ENCODE measurements around the gene BRD3OS.

BRD3OS gene

GRCh38 chr9:134044944-134045343 is 19.7 kb downstream of the BRD3OS start:
- no peak for TF ChIP-seq CTCF (IDR thresholded peaks at IDR 0.05; ENCODE audit: low read depth, low read length)
- H3K4me1 ChIP-seq (ENCODE audit: low read length): no peaks in the 10 kb centered on the region

GRCh38 chr9:134045841-134046544 is 20.7 kb downstream of the BRD3OS start:
- H3K9ac ChIP-seq (ENCODE audit: low read length): no peak overlapping the region

More at GRCh38 chr9:134044944-134045343, 19.7 kb downstream of the BRD3OS start:
- peaks cover 6% of the 10 kb centered on the region for H3K36me3 ChIP-seq (replicated peaks; ENCODE audit: low read depth, low read length)
- H3K79me2 ChIP-seq (ENCODE audit: low read length): no peaks in the 10 kb centered on the region
- H3K27ac ChIP-seq (ENCODE audit: low read length): no peak overlapping the region
- no peak overlapping the region for H3K4me3 ChIP-seq (ENCODE audit: low read length)
- no peak overlapping the region for H3K4me2 ChIP-seq (ENCODE audit: low read length)
- no peak overlapping the region for H3K9ac ChIP-seq (ENCODE audit: low read length)
- H2AFZ ChIP-seq (ENCODE audit: low read depth, low read length): no peak overlapping the region
- H3K27me3 ChIP-seq (ENCODE audit: low read depth, low read length): no peaks in the 10 kb centered on the region
- no peaks in the 10 kb centered on the region for H3K9me3 ChIP-seq (ENCODE audit: insufficient read depth, low read length)
- no peaks in the 10 kb centered on the region for H4K20me1 ChIP-seq (ENCODE audit: insufficient read depth, low read length)

GRCh38 chr9:134046894-134047681 is 21.8 kb downstream of the BRD3OS start:
- no peaks in the 10 kb centered on the region for H3K9me3 ChIP-seq (ENCODE audit: insufficient read depth, low read length)
- no peaks in the 10 kb centered on the region for H3K27me3 ChIP-seq (ENCODE audit: low read depth, low read length)
- no peak overlapping the region for H3K4me2 ChIP-seq (ENCODE audit: low read length)
- H3K4me3 ChIP-seq (ENCODE audit: low read length): no peak overlapping the region
- H4K20me1 ChIP-seq (ENCODE audit: insufficient read depth, low read length): no peaks in the 10 kb centered on the region
- peaks cover 6% of the 10 kb centered on the region for H3K36me3 ChIP-seq (replicated peaks; ENCODE audit: low read depth, low read length)
- no peak overlapping the region for H2AFZ ChIP-seq (ENCODE audit: low read depth, low read length)
- H3K9ac ChIP-seq (ENCODE audit: low read length): no peak overlapping the region
- TF ChIP-seq EZH2phosphoT487 (IDR thresholded peaks at IDR 0.05; ENCODE audit: low read depth) (no peak), CTCF (IDR thresholded peaks at IDR 0.05; ENCODE audit: low read depth, low read length) (no peak)
- H3K27ac ChIP-seq (ENCODE audit: low read length): no peak overlapping the region
- no peaks in the 10 kb centered on the region for H3K4me1 ChIP-seq (ENCODE audit: low read length)
- H3K79me2 ChIP-seq (ENCODE audit: low read length): no peaks in the 10 kb centered on the region

More at GRCh38 chr9:134045841-134046544, 20.7 kb downstream of the BRD3OS start:
- TF ChIP-seq EZH2phosphoT487 (IDR thresholded peaks at IDR 0.05; ENCODE audit: low read depth) (no peak), CTCF (IDR thresholded peaks at IDR 0.05; ENCODE audit: low read depth, low read length) (no peak)
- Histone ChIP-seq H3K27me3 (ENCODE audit: low read depth, low read length) (no peaks in the 10 kb centered on the region), H3K4me3 (ENCODE audit: low read length) (no peak overlapping the region), H2AFZ (ENCODE audit: low read depth, low read length) (no peak overlapping the region), H3K79me2 (ENCODE audit: low read length) (no peaks in the 10 kb centered on the region), H3K4me2 (ENCODE audit: low read length) (no peak overlapping the region), H3K4me1 (ENCODE audit: low read length) (no peaks in the 10 kb centered on the region), H3K27ac (ENCODE audit: low read length) (no peak overlapping the region), H4K20me1 (ENCODE audit: insufficient read depth, low read length) (no peaks in the 10 kb centered on the region), H3K36me3 (replicated peaks; ENCODE audit: low read depth, low read length) (peaks cover 6% of the 10 kb centered on the region), H3K9me3 (ENCODE audit: insufficient read depth, low read length) (no peaks in the 10 kb centered on the region)

- Histone ChIP-seq H3K36me3 (replicated peaks; ENCODE audit: low read depth, low read length) (peaks cover 6% of the 10 kb centered on the region), H3K4me2 (ENCODE audit: low read length) (no peak overlapping the region), H3K9me3 (ENCODE audit: insufficient read depth, low read length) (no peaks in the 10 kb centered on the region), H3K9ac (ENCODE audit: low read length) (no peak overlapping the region), H3K27me3 (ENCODE audit: low read depth, low read length) (no peaks in the 10 kb centered on the region), H3K4me1 (ENCODE audit: low read length) (no peaks in the 10 kb centered on the region), H3K4me3 (ENCODE audit: low read length) (no peak overlapping the region), H3K27ac (ENCODE audit: low read length) (no peak overlapping the region), H3K79me2 (ENCODE audit: low read length) (no peaks in the 10 kb centered on the region), H4K20me1 (ENCODE audit: insufficient read depth, low read length) (0 out of 2 replicates have a peak, but pooled peaks cover 2% of the 10 kb centered on the region), H2AFZ (ENCODE audit: low read depth, low read length) (no peak overlapping the region)
- TF ChIP-seq EZH2phosphoT487 (IDR thresholded peaks at IDR 0.05; ENCODE audit: low read depth) (no peak), CTCF (IDR thresholded peaks at IDR 0.05; ENCODE audit: low read depth, low read length) (no peak)
These were observed 22.7 kb downstream of the BRD3OS start for GRCh38 chr9:134047868-134048581.

All from OCI-LY3 (cell line).